Measurements from ENCODE around the gene GRIN3A.

Gene GRIN3A

DNA sequence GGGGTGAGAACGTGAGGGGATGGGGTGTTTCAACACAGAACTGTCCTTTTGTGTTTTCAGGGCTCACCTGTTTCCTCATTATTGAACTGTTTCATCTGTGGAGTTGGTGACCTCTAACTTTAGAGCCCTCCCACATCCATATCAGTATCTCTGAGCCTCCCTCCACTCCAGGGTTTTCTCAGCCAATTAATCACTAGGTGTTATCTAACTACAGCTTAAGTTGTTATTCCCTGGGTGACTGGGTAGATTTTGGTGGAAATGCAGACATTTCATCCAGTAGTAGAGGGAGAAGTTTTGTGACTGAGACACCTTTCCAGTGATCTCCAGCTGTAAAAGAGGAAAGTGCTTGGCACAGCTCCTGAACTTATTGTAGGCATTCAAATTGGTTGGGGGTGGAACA, 167.3 kb downstream of the GRIN3A start:
- TF ChIP-seq CTCF (IDR thresholded peaks at IDR 0.05; ENCODE audit: unreplicated experiment in 3 of 3): no peak
- Mint-ChIP-seq H3K27ac (no peak overlapping the region), H3K4me3 (no peak overlapping the region), H3K36me3 (ENCODE audit: low read depth) (peaks cover 25% of the 10 kb centered on the region), H3K4me1 (peaks cover 6% of the 10 kb centered on the region), H3K27me3 (ENCODE audit: low read depth) (no peaks in the 10 kb centered on the region), H3K9me3 (no peaks in the 10 kb centered on the region)

DNA sequence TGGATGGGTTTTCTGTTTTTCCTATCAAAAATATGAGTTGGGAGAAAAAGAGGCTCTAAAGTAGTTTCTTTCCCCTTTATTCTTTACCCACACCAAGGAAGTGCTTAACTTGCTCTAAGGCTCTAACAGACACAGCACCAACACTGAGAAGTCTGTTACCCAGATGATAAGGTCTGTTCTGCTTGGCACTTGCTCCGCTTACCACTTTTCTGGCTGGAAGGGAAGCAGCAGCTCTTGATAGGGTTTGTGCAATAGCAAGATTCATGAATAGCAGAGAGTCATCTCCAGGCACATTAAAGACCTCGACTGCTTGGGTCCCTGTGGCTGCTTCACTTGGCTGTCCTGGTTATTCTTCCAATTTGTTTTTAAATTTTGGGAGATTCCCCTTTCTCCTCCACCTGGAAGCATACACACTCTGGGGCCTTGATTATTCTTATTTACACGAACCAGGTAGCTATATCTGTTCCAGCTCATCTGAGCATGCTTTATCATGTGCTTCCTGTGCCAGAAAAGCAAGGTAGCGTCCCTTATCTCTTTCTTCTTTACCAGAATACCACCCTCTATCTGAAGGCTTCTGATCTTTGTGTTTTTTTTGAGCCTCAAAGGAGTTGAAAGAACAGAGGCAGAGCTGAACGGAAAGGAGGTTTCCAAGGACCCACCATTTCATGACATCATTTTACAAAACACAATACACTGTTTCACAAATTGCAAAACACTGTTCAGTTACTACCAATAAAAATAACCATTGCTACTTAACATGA, 168.5 kb downstream of the GRIN3A start:
- no peaks in the 10 kb centered on the region for H3K9me3 Mint-ChIP-seq
- no peak overlapping the region for H3K27ac Mint-ChIP-seq
- H3K36me3 Mint-ChIP-seq (ENCODE audit: low read depth): peaks cover 37% of the 10 kb centered on the region
- no peak overlapping the region for H3K4me3 Mint-ChIP-seq
- H3K27me3 Mint-ChIP-seq (ENCODE audit: low read depth): no peaks in the 10 kb centered on the region
- H3K4me1 Mint-ChIP-seq: peaks cover 5% of the 10 kb centered on the region
- no peak for TF ChIP-seq CTCF (IDR thresholded peaks at IDR 0.05; ENCODE audit: unreplicated experiment in 3 of 3)

DNA sequence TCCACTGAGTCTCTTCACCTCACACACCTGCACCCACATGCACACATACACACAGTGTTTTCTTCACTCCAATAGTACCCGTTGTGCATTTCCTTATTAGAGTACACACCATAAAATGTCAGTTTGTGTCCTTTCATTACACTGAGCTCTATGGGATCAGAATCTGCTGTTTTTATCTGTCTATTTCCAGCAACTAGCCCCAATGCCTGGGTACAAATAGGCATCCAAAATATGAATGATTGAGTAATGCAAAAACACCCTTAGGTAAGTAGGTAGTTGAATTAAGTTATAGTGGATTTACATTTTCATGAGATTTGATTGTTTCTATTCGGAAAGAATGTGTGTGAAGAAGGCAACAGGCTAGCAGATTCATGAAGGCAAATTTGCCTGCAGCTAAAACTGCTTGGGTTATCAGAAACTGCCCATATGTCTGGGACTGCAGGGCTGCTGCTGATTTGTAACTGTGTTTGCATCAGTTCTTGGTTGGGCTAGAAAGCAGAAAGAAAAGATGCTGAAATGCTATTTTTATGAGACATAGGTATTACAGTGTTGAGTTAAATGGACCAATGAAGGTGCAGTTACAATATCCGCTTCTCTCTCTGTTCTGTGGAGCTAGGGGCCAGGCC, 170.6 kb downstream of the GRIN3A start:
- Mint-ChIP-seq H3K27ac (no peak overlapping the region), H3K36me3 (ENCODE audit: low read depth) (peaks cover 54% of the 10 kb centered on the region), H3K27me3 (ENCODE audit: low read depth) (no peaks in the 10 kb centered on the region), H3K9me3 (no peaks in the 10 kb centered on the region), H3K4me1 (no peaks in the 10 kb centered on the region), H3K4me3 (no peak overlapping the region)
- TF ChIP-seq CTCF (IDR thresholded peaks at IDR 0.05; ENCODE audit: unreplicated experiment in 3 of 3): peak in 1 of 3 experiments; percentile 6

DNA sequence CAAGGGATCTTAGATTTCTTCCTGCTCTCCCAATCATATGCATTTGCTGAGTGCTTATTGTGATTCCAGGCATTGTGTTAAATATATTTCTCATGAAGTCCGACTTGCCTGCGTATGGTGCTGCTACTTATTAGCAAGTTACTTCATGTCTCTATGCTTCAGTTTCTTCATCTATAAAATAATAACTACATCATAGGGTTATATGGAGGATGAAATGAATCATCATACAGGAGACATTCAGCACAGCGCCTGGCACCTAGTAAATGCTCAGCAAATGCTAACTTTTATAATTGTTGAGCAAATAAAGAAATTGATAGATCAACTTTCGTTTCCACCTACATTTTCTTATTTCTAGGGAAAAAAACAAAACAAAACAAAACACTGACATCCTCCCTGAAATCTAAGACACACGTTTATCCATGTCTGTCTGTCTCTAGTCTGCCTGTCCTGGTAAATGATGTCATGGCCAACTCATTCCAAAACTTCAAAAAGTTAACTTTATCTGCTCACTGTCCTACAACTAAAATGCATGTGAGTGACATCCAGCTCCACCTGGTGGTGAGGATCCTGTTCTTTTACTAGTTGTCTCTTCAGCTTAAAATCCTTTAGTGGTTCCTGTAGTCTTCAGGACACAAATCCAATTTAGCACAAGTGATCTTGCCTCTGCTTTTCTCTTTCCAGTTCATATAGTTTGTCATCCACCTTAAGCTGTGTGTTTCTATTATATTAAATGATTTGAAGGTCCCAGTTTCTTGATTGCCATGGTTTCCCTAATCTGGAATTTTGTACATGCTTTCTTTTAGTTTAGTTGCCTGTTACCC, 171.3 kb downstream of the GRIN3A start:
- Mint-ChIP-seq H3K9me3 (no peaks in the 10 kb centered on the region), H3K27ac (no peak overlapping the region), H3K27me3 (ENCODE audit: low read depth) (no peaks in the 10 kb centered on the region), H3K36me3 (ENCODE audit: low read depth) (peaks cover 61% of the 10 kb centered on the region), H3K4me3 (no peak overlapping the region), H3K4me1 (no peaks in the 10 kb centered on the region)
- peak; percentile 23 to 44 (median 41) for TF ChIP-seq CTCF (IDR thresholded peaks at IDR 0.05; ENCODE audit: unreplicated experiment in 3 of 3)

- no peaks in the 10 kb centered on the region for H3K4me1 Mint-ChIP-seq
- peaks cover 87% of the 10 kb centered on the region for H3K36me3 Mint-ChIP-seq (ENCODE audit: low read depth)
- no peaks in the 10 kb centered on the region for H3K27me3 Mint-ChIP-seq (ENCODE audit: low read depth)
- H3K27ac Mint-ChIP-seq: no peak overlapping the region
- TF ChIP-seq CTCF (IDR thresholded peaks at IDR 0.05; ENCODE audit: unreplicated experiment in 3 of 3): no peak
- H3K4me3 Mint-ChIP-seq: no peak overlapping the region
- H3K9me3 Mint-ChIP-seq: peaks cover 3% of the 10 kb centered on the region
Measured at GRCh38 chr9:101564252-101564651, 174.2 kb downstream of the GRIN3A start.
